ENCODE measurements around the gene AKT3. TPM values are rescaled to one million over a fixed set of nuclear protein-coding genes. Genes with fewer than 3 reads are reported as not detected.
A peak's percentile ranks its signal among the peaks of the same experiment; 100 is the strongest.

Gene AKT3
- total RNA-seq, 1 donor from 2014 or later: 36.2 TPM

DNA sequence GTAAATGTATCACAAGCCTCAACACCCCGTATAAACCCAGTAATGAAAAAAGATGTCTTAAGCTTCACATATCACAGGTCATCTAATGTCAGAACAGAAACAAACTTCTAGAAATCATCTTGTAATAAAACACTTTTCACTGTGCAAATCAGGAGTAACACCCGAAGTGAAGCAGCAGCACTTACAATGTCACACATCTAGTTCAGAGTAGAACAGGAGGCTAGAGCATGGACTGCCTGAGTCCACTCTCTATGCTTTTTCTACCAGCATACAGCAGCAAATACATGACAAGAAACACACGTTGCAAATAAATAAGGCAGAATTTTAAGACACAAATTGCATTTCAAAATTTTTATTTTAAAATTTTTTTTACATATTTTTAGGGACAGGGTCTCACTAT is 57.2 kb downstream of the AKT3 start:
- peak overlapping the region; percentile 4 for H3K27ac Mint-ChIP-seq

GRCh38 chr1:243792401-243792800 is 57.6 kb downstream of the AKT3 start:
- Histone ChIP-seq H3K4me2 (no peak overlapping the region), H4K20me1 (ENCODE audit: low read depth) (no peaks in the 10 kb centered on the region), H3K9ac (no peak overlapping the region), H3K27me3 (no peaks in the 10 kb centered on the region), H3K36me3 (no peaks in the 10 kb centered on the region), H3F3A (ENCODE audit: low read depth) (no peaks in the 10 kb centered on the region), H3K27ac (no peak overlapping the region), H3K79me2 (ENCODE audit: low read depth) (no peaks in the 10 kb centered on the region), H3K4me3 (no peak overlapping the region), H2AFZ (replicated peaks) (no peak overlapping the region), H3K9me3 (ENCODE audit: low read depth) (no peaks in the 10 kb centered on the region), H3K4me1 (peaks cover 4% of the 10 kb centered on the region)
- Mint-ChIP-seq H3K9me3 (peaks cover 8% of the 10 kb centered on the region), H3K4me3 (no peak overlapping the region), H3K36me3 (peaks cover 20% of the 10 kb centered on the region), H3K4me1 (peaks cover 8% of the 10 kb centered on the region), H3K27ac (no peak overlapping the region), H3K27me3 (ENCODE audit: insufficient read depth, low read depth) (no peaks in the 10 kb centered on the region)
- TF ChIP-seq EZH2 (IDR thresholded peaks at IDR 0.05): no peak
- no peak for TF ChIP-seq CTCF (IDR thresholded peaks at IDR 0.05)
- no peak for TF ChIP-seq EZH2phosphoT487 (IDR thresholded peaks at IDR 0.05)
- no peak for DNase-seq (ENCODE audit: low spot score)

More for the DNA sequence above, 57.2 kb downstream of the AKT3 start:
- H3F3A ChIP-seq (ENCODE audit: low read depth): no peaks in the 10 kb centered on the region
- Mint-ChIP-seq H3K9me3 (peaks cover 8% of the 10 kb centered on the region), H3K4me1 (peaks cover 8% of the 10 kb centered on the region), H3K27me3 (ENCODE audit: insufficient read depth, low read depth) (no peaks in the 10 kb centered on the region), H3K36me3 (peaks cover 20% of the 10 kb centered on the region), H3K4me3 (no peak overlapping the region)
- H4K20me1 ChIP-seq (ENCODE audit: low read depth): no peaks in the 10 kb centered on the region
- no peak overlapping the region for H3K27ac ChIP-seq
- H3K4me2 ChIP-seq: no peak overlapping the region
- no peaks in the 10 kb centered on the region for H3K79me2 ChIP-seq (ENCODE audit: low read depth)
- no peak for DNase-seq (ENCODE audit: low spot score)
- no peak overlapping the region for H2AFZ ChIP-seq (replicated peaks)
- H3K9ac ChIP-seq: no peak overlapping the region
- H3K36me3 ChIP-seq: no peaks in the 10 kb centered on the region
- no peaks in the 10 kb centered on the region for H3K9me3 ChIP-seq (ENCODE audit: low read depth)
- H3K27me3 ChIP-seq: no peaks in the 10 kb centered on the region
- TF ChIP-seq CTCF (IDR thresholded peaks at IDR 0.05) (no peak), EZH2 (IDR thresholded peaks at IDR 0.05) (no peak), EZH2phosphoT487 (IDR thresholded peaks at IDR 0.05) (no peak)
- H3K4me3 ChIP-seq: no peak overlapping the region
- peaks cover 4% of the 10 kb centered on the region for H3K4me1 ChIP-seq

GRCh38 chr1:243791586-243792267 is 58.3 kb downstream of the AKT3 start:
- H3K4me1 Mint-ChIP-seq: peaks cover 13% of the 10 kb centered on the region
- no peaks in the 10 kb centered on the region for H3K27me3 Mint-ChIP-seq (ENCODE audit: insufficient read depth, low read depth)
- Histone ChIP-seq H3K79me2 (ENCODE audit: low read depth) (no peaks in the 10 kb centered on the region), H3K36me3 (no peaks in the 10 kb centered on the region), H3K27me3 (no peaks in the 10 kb centered on the region), H3K9ac (no peak overlapping the region), H2AFZ (replicated peaks) (no peak overlapping the region), H3K27ac (no peak overlapping the region), H3K4me3 (no peak overlapping the region), H3K4me1 (peaks cover 4% of the 10 kb centered on the region), H3F3A (ENCODE audit: low read depth) (no peaks in the 10 kb centered on the region), H4K20me1 (ENCODE audit: low read depth) (no peaks in the 10 kb centered on the region), H3K4me2 (no peak overlapping the region), H3K9me3 (ENCODE audit: low read depth) (no peaks in the 10 kb centered on the region)
- H3K36me3 Mint-ChIP-seq: peaks cover 19% of the 10 kb centered on the region
- H3K9me3 Mint-ChIP-seq: peaks cover 7% of the 10 kb centered on the region
- H3K4me3 Mint-ChIP-seq: no peak overlapping the region
- TF ChIP-seq EZH2phosphoT487 (IDR thresholded peaks at IDR 0.05): no peak
- TF ChIP-seq CTCF (IDR thresholded peaks at IDR 0.05): no peak
- TF ChIP-seq EZH2 (IDR thresholded peaks at IDR 0.05): no peak
- H3K27ac Mint-ChIP-seq: no peak overlapping the region
- no peak for DNase-seq (ENCODE audit: low spot score)

Data from neural progenitor cell (in vitro differentiated cells).